Stomach smooth muscle (tissue), 2 donors: ENCODE measurements around the gene LRRC74B.
A peak's percentile ranks its signal among the peaks of the same experiment; 100 is the strongest.

Experiments used
- H3K27ac ChIP-seq: one replicate; pipeline ENCODE4 v1.7.0; 2013; ENCODE audit warnings: mild to moderate bottlenecking, low read length, inconsistent platforms
- H3K27me3 ChIP-seq, 2 donors: one replicate each; pipeline ENCODE4 v1.7.0; 2013; ENCODE audit warnings: low read length in 2 of 2; ENCODE audit not compliant: insufficient read depth in 2 of 2, control insufficient read depth in 1 of 2
- H3K36me3 ChIP-seq, 2 donors: one replicate each; pipeline ENCODE4 v1.7.0; 2013; ENCODE audit warnings: low read length in 2 of 2; ENCODE audit not compliant: control insufficient read depth in 2 of 2, insufficient read depth in 2 of 2
- H3K4me1 ChIP-seq: one replicate; pipeline ENCODE4 v1.7.0; 2013; ENCODE audit warnings: low read length; ENCODE audit not compliant: control insufficient read depth, insufficient read depth
- H3K4me3 ChIP-seq, 2 donors: one replicate each; pipeline ENCODE4 v1.7.0; 2013; ENCODE audit warnings: low read length in 2 of 2
- H3K9ac ChIP-seq, 2 donors: one replicate each; pipeline ENCODE4 v1.7.0; 2013; ENCODE audit warnings: low read length in 2 of 2, mild to moderate bottlenecking in 1 of 2
- H3K9me3 ChIP-seq, 2 donors: one replicate each; pipeline ENCODE4 v1.7.0; 2013; ENCODE audit warnings: low read length in 2 of 2; ENCODE audit not compliant: control insufficient read depth in 2 of 2
- donor health status: healthy.
- donor health status: Pancreatic carcinoma.

LRRC74B gene

DNA sequence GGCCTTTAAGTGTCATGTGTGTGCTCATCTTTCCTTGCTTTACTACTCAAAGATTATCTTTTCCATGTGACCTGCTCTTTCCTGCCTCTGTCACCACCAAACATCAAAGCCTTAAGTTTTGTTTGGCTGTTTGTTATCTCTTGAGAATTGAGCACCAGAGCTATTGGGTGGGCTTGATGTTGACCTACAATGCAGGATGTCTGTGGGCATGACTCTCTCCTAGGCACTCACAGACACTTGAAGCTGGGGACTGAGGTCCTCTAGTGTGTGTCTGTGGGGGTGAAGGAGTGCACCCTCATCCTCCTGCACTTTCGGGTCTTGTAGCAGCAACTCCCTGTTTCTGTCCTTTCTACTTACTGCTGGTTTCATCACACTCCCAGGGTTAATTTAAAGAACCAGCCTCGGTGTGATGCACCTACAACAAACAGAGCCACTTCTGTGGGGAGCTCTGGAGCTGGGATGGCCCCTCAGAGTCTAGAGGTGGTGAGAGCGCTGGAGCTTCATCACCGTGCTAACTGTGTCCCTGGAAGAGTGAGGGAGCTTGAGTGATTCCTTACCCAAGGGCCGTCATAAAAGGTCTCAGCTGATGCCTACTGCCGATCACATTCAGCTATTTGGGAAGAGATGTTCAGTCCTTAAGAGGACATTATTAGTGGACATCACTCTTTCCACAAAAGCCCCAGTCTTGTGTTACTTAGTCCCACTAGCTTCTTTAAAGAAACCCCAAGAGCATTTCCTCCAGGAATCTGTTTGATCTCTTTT is 56.3 kb downstream of the LRRC74B start:
- Histone ChIP-seq H3K9me3 (no peaks in the 10 kb centered on the region), H3K4me1 (peaks cover 3% of the 10 kb centered on the region), H3K4me3 (no peak overlapping the region), H3K27me3 (peaks cover 12 to 17% of the 10 kb centered on the region in 2 donors), H3K9ac (no peak overlapping the region), H3K36me3 (no peaks in the 10 kb centered on the region), H3K27ac (no peak overlapping the region)

DNA sequence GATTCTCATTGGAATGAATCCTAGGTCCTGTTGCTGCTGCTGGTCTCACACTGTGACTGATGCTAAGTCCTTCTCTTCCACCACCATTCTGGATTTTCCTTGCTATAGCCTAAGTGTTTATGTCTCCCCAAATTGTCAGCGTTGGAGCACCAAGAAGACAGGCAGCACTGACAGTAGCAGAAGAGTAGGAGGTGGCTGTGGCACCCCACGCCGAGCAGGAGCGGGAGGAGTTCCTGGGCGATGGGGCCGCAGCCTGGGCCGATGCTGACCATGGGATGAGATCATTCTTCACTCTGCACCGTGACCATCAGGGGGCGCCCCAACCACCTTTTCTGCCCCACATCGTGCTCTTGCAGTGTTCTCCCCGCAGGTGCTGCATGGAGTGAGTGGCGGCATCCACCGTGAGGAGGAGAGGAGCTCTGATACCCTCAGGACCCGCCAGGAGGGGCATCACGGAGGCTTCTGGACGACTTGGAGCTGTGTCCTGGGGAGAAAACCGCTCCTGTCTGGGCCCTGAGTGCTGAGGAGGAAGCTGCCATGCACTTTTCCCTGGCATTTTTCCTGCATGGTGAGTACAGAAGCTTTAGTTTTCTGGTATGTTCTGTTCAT is 57.0 kb downstream of the LRRC74B start:
- Histone ChIP-seq H3K9ac (no peak overlapping the region), H3K4me3 (peak overlapping the region; percentile 31 to 52), H3K27me3 (peaks cover 12 to 19% of the 10 kb centered on the region in 2 donors), H3K36me3 (no peaks in the 10 kb centered on the region), H3K27ac (no peak overlapping the region), H3K9me3 (no peaks in the 10 kb centered on the region), H3K4me1 (peaks cover 3% of the 10 kb centered on the region)

DNA sequence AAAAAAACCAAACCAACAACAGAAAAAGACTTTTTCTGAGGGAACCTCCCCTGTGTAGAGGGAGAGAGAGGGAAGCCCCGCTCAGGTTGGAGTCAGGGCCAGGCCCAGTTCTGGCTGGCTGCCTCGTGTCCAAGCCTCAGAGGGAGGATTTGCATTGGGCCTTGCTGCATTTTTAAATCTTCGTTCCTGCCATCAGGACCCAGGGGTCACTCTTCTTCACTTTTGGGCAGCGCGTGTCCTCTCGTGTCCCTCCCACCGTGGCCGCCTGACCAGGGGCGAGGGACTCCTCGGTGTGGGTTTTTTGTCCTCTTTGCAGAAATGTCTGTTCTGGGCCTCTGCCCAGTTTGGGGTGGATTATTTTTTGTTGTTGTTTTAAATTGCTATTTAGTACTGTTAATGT is 57.9 kb downstream of the LRRC74B start:
- Histone ChIP-seq H3K9me3 (no peaks in the 10 kb centered on the region), H3K36me3 (no peaks in the 10 kb centered on the region), H3K4me3 (no peak overlapping the region), H3K4me1 (peaks cover 3% of the 10 kb centered on the region), H3K27me3 (peaks cover 10 to 19% of the 10 kb centered on the region in 2 donors), H3K9ac (no peak overlapping the region), H3K27ac (no peak overlapping the region)

DNA sequence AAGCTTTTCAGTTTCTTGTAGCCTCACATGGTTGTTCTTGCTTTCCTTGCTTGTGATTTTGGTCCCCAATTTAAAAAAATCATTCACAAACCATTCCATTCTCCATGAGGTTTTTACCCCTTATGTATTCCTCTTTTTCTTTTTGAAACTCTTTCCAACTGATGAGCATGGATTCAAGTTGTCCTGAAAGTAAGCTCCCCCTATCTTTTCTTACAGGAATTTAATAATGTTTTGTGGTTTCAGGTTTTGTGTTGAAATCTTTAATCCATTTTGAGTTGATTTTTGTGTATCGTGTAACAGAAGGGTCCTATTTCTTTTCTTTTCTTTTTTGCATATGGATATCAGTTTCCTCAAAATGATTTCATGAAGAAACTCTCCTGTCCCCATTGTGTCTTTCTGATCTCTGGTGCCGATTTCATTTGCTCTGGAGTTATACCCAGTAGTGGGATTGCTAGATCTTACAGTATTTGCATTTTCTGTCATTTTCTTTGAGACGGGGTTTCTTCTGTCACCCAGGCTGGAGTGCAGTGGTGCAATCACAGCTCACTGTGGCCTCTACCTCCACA is 58.5 kb downstream of the LRRC74B start:
- Histone ChIP-seq H3K27me3 (peaks cover 10 to 19% of the 10 kb centered on the region in 2 donors), H3K36me3 (no peaks in the 10 kb centered on the region), H3K27ac (no peak overlapping the region), H3K9me3 (no peaks in the 10 kb centered on the region), H3K9ac (no peak overlapping the region), H3K4me1 (peaks cover 3% of the 10 kb centered on the region), H3K4me3 (no peak overlapping the region)

DNA sequence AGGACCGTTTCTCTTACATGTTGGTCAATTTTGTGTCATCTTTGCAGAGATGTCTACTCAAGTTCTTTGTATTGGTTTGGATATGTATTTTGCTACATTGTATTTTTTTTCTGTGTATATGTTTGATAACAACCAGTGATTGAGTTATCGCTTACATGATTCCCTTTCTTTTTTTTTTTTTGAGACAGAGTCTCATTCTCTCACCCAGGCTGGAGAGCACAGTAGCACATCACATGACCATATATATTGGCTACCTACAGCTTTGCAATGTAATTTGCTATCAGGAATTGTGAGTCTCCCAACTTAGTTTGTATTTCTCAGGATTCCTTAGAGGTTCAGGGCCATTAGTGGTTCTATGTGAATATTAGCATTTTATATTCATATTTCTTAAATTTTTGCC is 59.5 kb downstream of the LRRC74B start:
- Histone ChIP-seq H3K9me3 (no peaks in the 10 kb centered on the region), H3K27me3 (peaks cover 8 to 11% of the 10 kb centered on the region in 2 donors), H3K4me3 (no peak overlapping the region), H3K9ac (no peak overlapping the region), H3K4me1 (peaks cover 3% of the 10 kb centered on the region), H3K36me3 (no peaks in the 10 kb centered on the region), H3K27ac (no peak overlapping the region)

DNA sequence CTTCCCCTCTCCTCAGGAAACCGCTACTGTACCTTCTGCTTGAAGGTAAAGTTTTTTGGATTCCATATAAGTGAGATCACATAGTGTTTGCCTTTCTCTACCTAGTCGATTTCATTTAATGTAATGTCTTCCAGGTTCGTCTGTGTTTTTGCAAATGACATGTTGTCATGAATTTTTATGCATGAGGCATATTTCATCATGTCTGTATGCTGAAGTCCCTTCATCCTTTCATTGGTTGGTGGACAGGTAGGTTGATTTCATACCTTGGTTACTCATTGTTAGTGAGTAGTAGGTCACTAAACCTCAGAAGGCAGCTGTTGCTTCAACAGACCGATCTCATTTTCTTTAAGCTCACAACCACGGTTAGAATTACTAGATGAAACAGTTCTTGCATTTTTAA is 60.3 kb downstream of the LRRC74B start:
- Histone ChIP-seq H3K4me1 (peaks cover 3% of the 10 kb centered on the region), H3K27ac (no peak overlapping the region), H3K9ac (no peak overlapping the region), H3K4me3 (no peak overlapping the region), H3K9me3 (no peaks in the 10 kb centered on the region), H3K36me3 (no peaks in the 10 kb centered on the region), H3K27me3 (peaks cover 6 to 7% of the 10 kb centered on the region in 2 donors)

DNA sequence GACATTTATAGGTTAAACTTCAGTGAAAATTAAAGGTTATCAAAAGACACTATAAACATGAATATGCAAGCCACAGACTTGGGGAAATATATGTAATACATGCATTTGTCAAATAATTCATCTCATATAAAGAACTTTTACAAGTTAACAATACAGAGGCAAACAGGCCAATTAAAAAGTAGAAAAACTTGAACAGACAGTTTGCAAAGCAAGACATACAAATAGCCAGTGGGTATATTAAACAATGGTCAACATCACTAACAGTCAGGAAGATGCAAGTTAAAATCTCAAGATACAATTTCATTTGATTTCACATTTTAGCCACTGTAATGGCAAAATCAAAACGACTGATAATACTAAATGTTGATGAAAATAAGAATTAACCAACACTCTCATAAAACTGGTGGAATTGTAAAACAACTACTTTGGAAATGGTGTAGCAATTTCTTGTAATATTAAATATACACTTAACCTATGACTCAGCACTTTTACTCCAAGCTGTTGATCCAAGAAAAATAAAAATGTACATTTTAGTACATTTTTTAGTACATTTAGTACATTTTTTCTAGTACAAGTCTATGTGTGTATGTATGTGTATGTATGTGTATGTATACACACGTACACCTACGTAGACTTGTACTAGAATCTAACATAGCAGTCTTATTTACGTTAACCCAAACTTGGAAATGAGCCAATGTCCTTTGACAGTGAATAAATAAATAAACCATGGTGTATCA is 62.8 kb downstream of the LRRC74B start:
- no peak overlapping the region for H3K4me3 ChIP-seq
- no peaks in the 10 kb centered on the region for H3K9me3 ChIP-seq
- H3K27ac ChIP-seq = no peak overlapping the region

More for the DNA sequence above, 62.8 kb downstream of the LRRC74B start:
- Histone ChIP-seq H3K27me3 (peaks cover 0 to 3% of the 10 kb centered on the region in 2 donors), H3K9ac (no peak overlapping the region), H3K4me1 (no peaks in the 10 kb centered on the region), H3K36me3 (no peaks in the 10 kb centered on the region)
